Nephron progenitor cell (in vitro differentiated cells): Measurements from ENCODE around the gene C3orf52.
"Not testable (repeated sequence)": the region's sequence is repeated elsewhere in the genome, so short reads cannot be mapped to it uniquely, and the experiment has no call there.

Experiments
- DNase-seq: peaks from one replicate; pipeline ENCODE4 v3.0.0; 2021
- H3K27ac Mint-ChIP-seq: 2 replicates; pipeline ENCODE4 v1.8.0; 2021; ENCODE audit warnings: mild to moderate bottlenecking, moderate library complexity, mixed read lengths
- H3K27me3 Mint-ChIP-seq: 2 replicates; pipeline ENCODE4 v1.8.0; 2021; ENCODE audit warnings: mild to moderate bottlenecking, low read depth, mixed read lengths; ENCODE audit not compliant: poor library complexity
- H3K36me3 Mint-ChIP-seq: 2 replicates; pipeline ENCODE4 v1.8.0; 2021; ENCODE audit warnings: low read depth, mixed read lengths
- H3K4me1 Mint-ChIP-seq: 2 replicates; pipeline ENCODE4 v1.8.0; 2021; ENCODE audit warnings: mixed read lengths
- H3K4me3 Mint-ChIP-seq: 2 replicates; pipeline ENCODE4 v1.8.0; 2021; ENCODE audit warnings: mild to moderate bottlenecking, moderate library complexity, mixed read lengths
- H3K9me3 Mint-ChIP-seq: 2 replicates; pipeline ENCODE4 v1.8.0; 2021; ENCODE audit warnings: mild to moderate bottlenecking, moderate library complexity, mixed read lengths
- TF ChIP-seq, protein P1 (sequence below): fragments of 200-600 bp; sonication (generic); IDR thresholded peaks from 2 replicates; pipeline ENCODE4 v1.5.0; 2021; ENCODE audit warnings: antibody characterized with exemption

Gene C3orf52, protein sequence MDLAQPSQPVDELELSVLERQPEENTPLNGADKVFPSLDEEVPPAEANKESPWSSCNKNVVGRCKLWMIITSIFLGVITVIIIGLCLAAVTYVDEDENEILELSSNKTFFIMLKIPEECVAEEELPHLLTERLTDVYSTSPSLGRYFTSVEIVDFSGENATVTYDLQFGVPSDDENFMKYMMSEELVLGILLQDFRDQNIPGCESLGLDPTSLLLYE

DNA sequence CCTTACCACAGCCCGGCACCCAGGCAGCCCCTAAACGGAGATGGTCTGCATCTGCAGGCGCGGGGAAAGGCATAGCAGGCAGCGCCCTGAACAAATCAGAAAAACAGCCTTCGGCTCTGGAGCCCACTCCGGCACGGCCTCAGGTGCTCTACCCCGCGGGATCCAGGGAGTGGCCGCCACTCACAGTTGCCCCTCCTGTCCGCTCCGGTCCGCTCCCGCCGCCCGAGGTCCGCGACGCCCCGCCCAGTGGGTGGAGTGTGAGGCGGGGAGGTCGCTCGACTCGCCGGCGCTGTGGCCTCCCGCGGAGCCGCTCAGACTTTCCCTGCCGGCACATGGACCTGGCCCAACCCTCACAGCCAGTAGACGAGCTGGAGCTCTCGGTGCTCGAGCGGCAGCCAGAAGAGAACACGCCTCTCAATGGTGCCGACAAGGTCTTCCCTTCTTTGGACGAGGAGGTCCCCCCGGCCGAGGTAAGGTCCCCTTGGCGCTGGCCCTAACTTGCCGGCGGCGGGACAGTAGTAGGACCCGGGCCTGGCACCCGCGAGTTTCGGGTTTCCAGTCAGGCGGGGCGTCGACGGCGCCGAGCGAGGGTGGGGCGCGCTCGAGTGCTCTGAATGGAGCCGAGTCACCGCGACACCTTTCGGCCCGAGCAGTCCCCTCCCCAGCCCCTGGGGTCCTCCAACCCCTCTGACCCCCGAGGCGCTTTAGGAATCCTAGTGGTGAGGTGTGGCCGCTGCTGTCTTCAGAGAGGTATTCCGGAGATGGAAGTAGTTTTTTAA lies at the start of gene C3orf52:
TSS of gene C3orf52 (plus strand) at position 314 of the 779 bp plus-strand sequence. CDS start at position 333, 19 bp downstream.
- peaks cover 3% of the 10 kb centered on the region for H3K27me3 Mint-ChIP-seq
- no peaks in the 10 kb centered on the region for H3K36me3 Mint-ChIP-seq
- peak within 1 kb of the TSS; percentile 99 for H3K4me3 Mint-ChIP-seq
- H3K4me1 Mint-ChIP-seq, result peaks cover 76% of the 10 kb centered on the region
- TF ChIP-seq, protein P1, sequence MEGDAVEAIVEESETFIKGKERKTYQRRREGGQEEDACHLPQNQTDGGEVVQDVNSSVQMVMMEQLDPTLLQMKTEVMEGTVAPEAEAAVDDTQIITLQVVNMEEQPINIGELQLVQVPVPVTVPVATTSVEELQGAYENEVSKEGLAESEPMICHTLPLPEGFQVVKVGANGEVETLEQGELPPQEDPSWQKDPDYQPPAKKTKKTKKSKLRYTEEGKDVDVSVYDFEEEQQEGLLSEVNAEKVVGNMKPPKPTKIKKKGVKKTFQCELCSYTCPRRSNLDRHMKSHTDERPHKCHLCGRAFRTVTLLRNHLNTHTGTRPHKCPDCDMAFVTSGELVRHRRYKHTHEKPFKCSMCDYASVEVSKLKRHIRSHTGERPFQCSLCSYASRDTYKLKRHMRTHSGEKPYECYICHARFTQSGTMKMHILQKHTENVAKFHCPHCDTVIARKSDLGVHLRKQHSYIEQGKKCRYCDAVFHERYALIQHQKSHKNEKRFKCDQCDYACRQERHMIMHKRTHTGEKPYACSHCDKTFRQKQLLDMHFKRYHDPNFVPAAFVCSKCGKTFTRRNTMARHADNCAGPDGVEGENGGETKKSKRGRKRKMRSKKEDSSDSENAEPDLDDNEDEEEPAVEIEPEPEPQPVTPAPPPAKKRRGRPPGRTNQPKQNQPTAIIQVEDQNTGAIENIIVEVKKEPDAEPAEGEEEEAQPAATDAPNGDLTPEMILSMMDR, result peak; percentile 15
- H3K27ac Mint-ChIP-seq, result peak within 1 kb of the TSS; percentile 98
- H3K9me3 Mint-ChIP-seq, result no peaks in the 10 kb centered on the region
- peak; percentile 92 for DNase-seq

DNA sequence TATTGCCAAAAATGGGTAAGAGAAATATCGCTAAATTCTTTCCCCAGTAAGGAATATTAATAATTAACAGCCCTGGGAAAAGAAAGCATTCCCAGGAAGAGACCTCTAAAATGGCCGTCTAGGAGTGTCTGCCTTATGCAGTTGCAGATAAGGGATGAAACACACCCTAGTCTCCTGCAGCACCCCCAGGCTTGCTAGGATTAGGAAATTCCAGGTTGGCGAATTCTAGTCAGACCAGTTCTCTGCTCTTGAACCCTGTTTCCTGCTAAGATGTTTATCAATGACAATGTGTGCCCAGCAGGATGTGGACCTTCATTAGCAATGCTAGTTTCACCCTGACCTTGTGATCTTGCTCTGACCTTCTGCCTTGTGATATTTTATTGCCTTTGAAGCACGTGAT lies 49.0 kb upstream of the C3orf52 start:
- not testable (repeated sequence) for DNase-seq, H3K4me3 Mint-ChIP-seq, H3K27me3 Mint-ChIP-seq, H3K36me3 Mint-ChIP-seq, H3K27ac Mint-ChIP-seq
- Mint-ChIP-seq H3K9me3 (peaks cover 21% of the 10 kb centered on the region), H3K4me1 (peaks cover 35% of the 10 kb centered on the region)

DNA sequence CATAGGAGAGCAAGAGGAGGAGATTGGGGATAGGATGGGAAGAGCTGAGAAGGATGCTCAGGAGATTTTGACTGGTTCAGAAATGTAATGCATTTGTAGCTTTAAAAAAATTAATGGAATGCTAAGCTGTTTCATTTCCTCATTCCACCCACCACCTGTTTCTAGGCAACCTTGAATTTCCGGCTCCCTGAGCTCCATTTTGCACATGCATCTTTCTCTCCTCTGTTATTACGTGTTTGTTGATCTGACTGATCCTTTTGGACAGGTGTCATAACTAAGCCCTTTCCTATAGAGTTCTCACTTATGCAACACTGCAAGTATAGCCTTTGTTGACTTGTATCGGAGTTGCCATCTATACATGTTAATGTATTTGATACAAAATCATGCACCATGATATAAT lies 47.3 kb upstream of the C3orf52 start:
- Mint-ChIP-seq H3K9me3 (peaks cover 10% of the 10 kb centered on the region), H3K4me1 (peaks cover 29% of the 10 kb centered on the region), H3K27me3 (peaks cover 3% of the 10 kb centered on the region), H3K27ac (no peak overlapping the region), H3K36me3 (no peaks in the 10 kb centered on the region), H3K4me3 (no peak overlapping the region)
- TF ChIP-seq, protein P1, result no peak
- no peak for DNase-seq

DNA sequence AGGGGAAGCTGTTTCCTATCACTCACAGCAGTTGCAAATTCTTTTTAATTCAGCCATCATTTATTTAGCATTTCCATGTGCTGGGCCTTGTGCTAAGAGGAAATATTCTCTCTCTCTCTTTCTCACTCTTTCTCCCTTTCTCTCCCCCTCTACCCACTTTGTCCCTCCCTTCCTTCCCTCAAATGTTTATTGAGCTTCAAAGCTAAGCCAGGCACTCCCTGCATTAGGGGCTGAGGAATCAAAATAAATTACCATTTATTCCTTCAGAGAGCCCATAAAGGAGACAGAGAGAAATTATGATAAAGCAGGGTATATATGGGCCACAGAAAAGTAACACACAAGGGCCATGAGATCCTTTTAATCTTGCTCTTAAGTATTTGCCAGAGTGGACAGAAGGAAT lies 44.9 kb upstream of the C3orf52 start:
- Mint-ChIP-seq H3K36me3 (no peaks in the 10 kb centered on the region), H3K9me3 (peaks cover 5% of the 10 kb centered on the region), H3K4me1 (peaks cover 20% of the 10 kb centered on the region), H3K4me3 (no peak overlapping the region), H3K27ac (no peak overlapping the region), H3K27me3 (peaks cover 3% of the 10 kb centered on the region)
- TF ChIP-seq, protein P1, result no peak
- DNase-seq, result no peak

DNA sequence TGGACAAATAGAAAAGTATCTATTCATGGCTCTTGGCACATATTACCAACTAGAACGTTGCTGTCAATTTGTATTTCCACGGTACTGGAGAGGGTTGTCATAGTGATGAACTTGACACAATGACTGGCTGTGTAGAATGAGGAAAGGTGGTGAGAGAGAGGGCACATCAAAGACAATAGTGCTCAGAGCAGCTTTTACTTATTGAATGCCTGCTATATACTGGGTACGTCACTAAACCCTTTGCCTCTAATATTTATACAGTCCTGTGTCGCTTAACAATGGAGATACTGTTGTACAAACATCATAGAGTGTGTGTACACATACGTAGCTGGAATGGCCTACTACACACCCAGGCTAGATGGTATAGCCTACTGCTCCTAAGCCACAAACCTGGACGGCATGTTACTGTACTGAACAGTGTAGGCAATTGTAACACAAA lies 43.3 kb upstream of the C3orf52 start:
- Mint-ChIP-seq H3K27me3 (no peaks in the 10 kb centered on the region), H3K9me3 (no peaks in the 10 kb centered on the region), H3K36me3 (no peaks in the 10 kb centered on the region), H3K27ac (no peak overlapping the region), H3K4me3 (no peak overlapping the region), H3K4me1 (peaks cover 23% of the 10 kb centered on the region)
- DNase-seq, result no peak
- TF ChIP-seq, protein P1, result no peak

DNA sequence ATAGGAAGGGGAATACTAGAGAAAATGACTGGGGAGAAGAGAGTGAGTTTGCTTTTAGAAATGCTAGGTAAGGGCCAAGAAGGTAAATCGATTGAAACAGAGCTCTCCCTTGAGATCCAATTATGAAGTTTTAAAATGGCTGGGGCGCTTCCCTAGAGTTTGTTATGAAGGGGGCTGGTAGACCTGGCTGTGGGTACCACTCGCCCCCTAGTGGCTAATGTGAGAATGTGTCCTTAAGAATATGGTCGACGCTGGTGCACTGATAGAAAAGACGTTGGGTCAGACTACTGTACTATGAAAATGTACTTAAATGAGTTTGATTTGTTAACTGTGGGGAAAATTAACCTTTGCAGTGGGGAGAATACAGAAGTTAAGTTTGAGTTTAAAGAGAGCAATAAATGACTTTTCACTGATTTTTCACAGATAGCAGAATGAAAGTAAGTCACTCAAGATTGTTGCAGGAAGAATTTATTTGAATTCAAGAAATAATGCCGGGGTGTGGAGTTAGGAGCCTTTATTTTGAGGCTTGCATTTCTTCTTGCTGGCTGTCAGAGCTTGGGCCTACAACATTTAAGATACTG lies 42.5 kb upstream of the C3orf52 start:
- Mint-ChIP-seq H3K36me3 (no peaks in the 10 kb centered on the region), H3K9me3 (no peaks in the 10 kb centered on the region), H3K27ac (no peak overlapping the region), H3K4me3 (no peak overlapping the region), H3K4me1 (peaks cover 28% of the 10 kb centered on the region), H3K27me3 (no peaks in the 10 kb centered on the region)
- TF ChIP-seq, protein P1, result peak; percentile 92
- peak; percentile 46 for DNase-seq
